Spleen (tissue), 13 donors: ENCODE measurements around the gene SLC22A12. TPM values are rescaled to one million over a fixed set of nuclear protein-coding genes. Genes with fewer than 3 reads are reported as not detected.

Experiments
- DNase-seq: peaks from one replicate; pipeline ENCODE4 v3.0.0-alpha.2; 2020
- H3K27ac ChIP-seq, 8 donors: fragments of 200-600 bp; sonication (generic) in 7 of 8; 1 replicate in 4 of 8; 2 replicates in 4 of 8; pipeline versions ENCODE4 v1.5.0 to v1.8.0; 2016 to 2021; ENCODE audit warnings: inconsistent platforms in 4 of 8, mild to moderate bottlenecking in 4 of 8, moderate library complexity in 1 of 8
- H3K27me3 ChIP-seq, 7 donors: fragments of 200-600 bp; sonication (generic) in 6 of 7; replicated peaks in 1 of 7; 1 replicate in 4 of 7; 2 replicates in 3 of 7; pipeline versions ENCODE4 v1.5.0 to v1.8.0; 2016 to 2021; ENCODE audit warnings: inconsistent platforms in 3 of 7, mild to moderate bottlenecking in 1 of 7
- H3K36me3 ChIP-seq, 6 donors: fragments of 200-600 bp; sonication (generic) in 5 of 6; 1 replicate in 4 of 6; 2 replicates in 2 of 6; pipeline versions ENCODE4 v1.5.0 to v1.8.0; 2016 to 2021; ENCODE audit warnings: inconsistent platforms in 2 of 6
- H3K4me1 ChIP-seq, 6 donors: fragments of 200-600 bp; sonication (generic) in 5 of 6; 1 replicate in 3 of 6; 2 replicates in 3 of 6; pipeline versions ENCODE4 v1.5.0 to v1.8.0; 2016 to 2021; ENCODE audit warnings: inconsistent platforms in 3 of 6
- H3K4me3 ChIP-seq, 8 donors: fragments of 200-600 bp; sonication (generic) in 7 of 8; 1 replicate in 4 of 8; 2 replicates in 4 of 8; pipeline versions ENCODE4 v1.5.0 to v1.8.0; 2016 to 2021; ENCODE audit warnings: inconsistent platforms in 4 of 8, mild to moderate bottlenecking in 4 of 8, moderate library complexity in 2 of 8
- H3K9me3 ChIP-seq, 8 donors: fragments of 200-600 bp; sonication (generic) in 7 of 8; 1 replicate in 4 of 8; 2 replicates in 4 of 8; pipeline versions ENCODE4 v1.5.0 to v1.8.0; 2016 to 2021; ENCODE audit warnings: inconsistent platforms in 4 of 8
- POLR2A ChIP-seq, 3 donors: fragments of 450-650 bp; IDR thresholded peaks; one replicate each; pipeline ENCODE4 v1.5.1; 2017; ENCODE audit warnings: antibody characterized with exemption in 3 of 3, mild to moderate bottlenecking in 1 of 3
- POLR2AphosphoS5 ChIP-seq, 3 donors: sonication (generic); formaldehyde crosslinking; IDR thresholded peaks; one replicate each; pipeline ENCODE4 v1.5.1; 2017; ENCODE audit warnings: antibody characterized with exemption in 3 of 3
- WGBS, 5 donors: extraction: QIAGEN DNeasy Blood & Tissue Kit in 3 of 5; methylation state at CpG; one replicate each; pipeline versions ENCODE4 v1.1.5 to v1.1.7; 2013 to 2018; 5-methylcytosine and 5-hydroxymethylcytosine counted together
- intact Hi-C: fragments of 100-400 bp; cut with DNase I; formaldehyde crosslinking; loops from one replicate; pipeline ENCODE4 v1.15.0; 2023; ENCODE audit warnings: low total_unique reads
- long read RNA-seq, 2 donors: transcript quantifications; one replicate each; lab custom pipeline, GENCODE V29; 2026
- polyA plus RNA-seq, 3 donors: library from polyadenylated mRNA; stranded (reverse); fragments of 200-250 nt; gene quantifications; one replicate each; pipeline ENCODE4 v1.2.1, GENCODE V29; 2013
- total RNA-seq, 7 donors: library from RNA; depleted of rRNA in 3 of 7; stranded (reverse); fragments of >200 nt in 3 of 7; fragmentation: NEBNext Ultra II Directional in 4 of 7; extraction: Animal tissue kit (Norgen Biotek cat#: 25700) in 4 of 7; gene quantifications; one replicate each; pipeline versions ENCODE4 v1.1.0 to v1.2.1, GENCODE V29; 2016 to 2021
- TF ChIP-seq, protein P1 (sequence below), 11 experiments: fragments of 200-600 bp in 7 of 11; fragments of 450-650 bp in 4 of 11; sonication (generic) in 4 of 11; IDR thresholded peaks in 8 of 11; conservative IDR thresholded peaks in 3 of 11; 1 replicate in 7 of 11; 2 replicates in 4 of 11; pipeline versions ENCODE4 v1.4.0 to v1.8.0; 2016 to 2021; ENCODE audit warnings: antibody characterized with exemption in 11 of 11, inconsistent platforms in 4 of 11, mild to moderate bottlenecking in 1 of 11
- donor health status: healthy with polysubstance abuse.
- donor health status: DM: no; HTN: no; CAD: no; lungs with moderate emphysema.
- donor health status: DM: no; HTN: no; CAD: no.
- donor health status: Bipolar disorder and iron deficiency.
- donor health status: healthy.
- donor health status: DM: no; HTN: no; CAD: no.
- donor health status: DM: yes; HTN: yes; CAD: no.

SLC22A12 gene
- total RNA-seq (not detected), polyA plus RNA-seq (not detected)
- long read RNA-seq, donor 1, result 0 reads
- long read RNA-seq, donor 2, result 0 reads

- H3K36me3 ChIP-seq, result no peaks in the 10 kb centered on the region
- peak; percentile 39 for DNase-seq
- no peaks in the 10 kb centered on the region for H3K4me1 ChIP-seq
- H3K27ac ChIP-seq, result no peak within 1 kb of the TSS
- H3K9me3 ChIP-seq, result peaks cover 0 to 26% (median 14%) of the 10 kb centered on the region in 8 donors
- H3K4me3 ChIP-seq, result no peak within 1 kb of the TSS
- WGBS, 5 donors, result 69 to 85% (median 74%) methylated on average over 13 to 14 of the region's 14 CpGs
- intact Hi-C loops, result no loop called here
- TF ChIP-seq POLR2A (IDR thresholded peaks at IDR 0.05) (no peak), POLR2AphosphoS5 (IDR thresholded peaks at IDR 0.05) (no peak)
- TF ChIP-seq, protein P1, sequence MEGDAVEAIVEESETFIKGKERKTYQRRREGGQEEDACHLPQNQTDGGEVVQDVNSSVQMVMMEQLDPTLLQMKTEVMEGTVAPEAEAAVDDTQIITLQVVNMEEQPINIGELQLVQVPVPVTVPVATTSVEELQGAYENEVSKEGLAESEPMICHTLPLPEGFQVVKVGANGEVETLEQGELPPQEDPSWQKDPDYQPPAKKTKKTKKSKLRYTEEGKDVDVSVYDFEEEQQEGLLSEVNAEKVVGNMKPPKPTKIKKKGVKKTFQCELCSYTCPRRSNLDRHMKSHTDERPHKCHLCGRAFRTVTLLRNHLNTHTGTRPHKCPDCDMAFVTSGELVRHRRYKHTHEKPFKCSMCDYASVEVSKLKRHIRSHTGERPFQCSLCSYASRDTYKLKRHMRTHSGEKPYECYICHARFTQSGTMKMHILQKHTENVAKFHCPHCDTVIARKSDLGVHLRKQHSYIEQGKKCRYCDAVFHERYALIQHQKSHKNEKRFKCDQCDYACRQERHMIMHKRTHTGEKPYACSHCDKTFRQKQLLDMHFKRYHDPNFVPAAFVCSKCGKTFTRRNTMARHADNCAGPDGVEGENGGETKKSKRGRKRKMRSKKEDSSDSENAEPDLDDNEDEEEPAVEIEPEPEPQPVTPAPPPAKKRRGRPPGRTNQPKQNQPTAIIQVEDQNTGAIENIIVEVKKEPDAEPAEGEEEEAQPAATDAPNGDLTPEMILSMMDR (IDR thresholded peaks at IDR 0.05 in 8 of 11, conservative IDR thresholded peaks at IDR 0.05 in 3 of 11), result no peak
- H3K27me3 ChIP-seq, result peaks cover 0 to 4% (median 0%) of the 10 kb centered on the region in 7 donors
These were observed at the start of gene SLC22A12 for GRCh38 chr11:64590763-64591221. Gene SLC22A12, plus strand, starts transcription at chr11:64591220. Its CDS starts 337 bp downstream, at chr11:64591557.

- intact Hi-C loops, result no loop called here
- Histone ChIP-seq H3K9me3 (peaks cover 0 to 9% (median 0%) of the 10 kb centered on the region in 8 donors), H3K4me1 (peaks cover 0 to 10% (median 3%) of the 10 kb centered on the region in 6 donors), H3K36me3 (no peaks in the 10 kb centered on the region), H3K4me3 (no peak overlapping the region), H3K27me3 (peaks cover 0 to 46% (median 3%) of the 10 kb centered on the region in 7 donors), H3K27ac (no peak overlapping the region)
- WGBS, 5 donors, result 81 to 93% (median 88%) methylated on average over 33 to 35 of the region's 35 CpGs
- TF ChIP-seq, protein P1 (IDR thresholded peaks at IDR 0.05 in 8 of 11, conservative IDR thresholded peaks at IDR 0.05 in 3 of 11), result no peak
- TF ChIP-seq POLR2AphosphoS5 (IDR thresholded peaks at IDR 0.05) (no peak), POLR2A (IDR thresholded peaks at IDR 0.05) (no peak)
- peak; percentile 49 for DNase-seq
These were observed 48.6 kb upstream of the SLC22A12 start for GRCh38 chr11:64542172-64543125.

DNA sequence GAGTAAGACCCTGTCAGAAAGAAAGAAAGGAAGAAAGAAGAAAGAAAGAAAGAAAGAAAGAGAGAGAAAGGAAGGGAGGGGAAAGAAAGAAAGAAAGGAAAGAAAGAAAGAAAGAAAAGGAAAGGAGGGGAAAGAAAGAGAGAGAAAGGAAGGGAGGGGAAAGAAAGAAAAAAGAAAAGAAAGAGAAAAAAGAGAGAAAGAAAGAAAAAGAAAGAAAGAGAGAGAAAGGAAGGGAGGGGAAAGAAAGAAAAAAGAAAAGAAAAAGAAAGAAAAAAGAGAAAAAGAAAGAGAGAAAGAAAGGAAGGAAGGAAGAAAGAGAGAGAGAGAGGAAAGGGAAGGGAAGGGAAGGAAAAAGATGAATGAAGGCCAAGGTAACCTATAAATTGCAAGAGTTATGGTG, 47.2 kb upstream of the SLC22A12 start:
- intact Hi-C loops, result no loop called here
- Histone ChIP-seq H3K27me3 (peaks cover 0 to 40% (median 3%) of the 10 kb centered on the region in 7 donors), H3K4me3 (no peak overlapping the region), H3K9me3 (peaks cover 0 to 9% (median 0%) of the 10 kb centered on the region in 8 donors), H3K36me3 (no peaks in the 10 kb centered on the region), H3K27ac (no peak overlapping the region), H3K4me1 (peaks cover 0 to 2% (median 0%) of the 10 kb centered on the region in 6 donors)
- DNase-seq, result no peak
- no peak for TF ChIP-seq POLR2A (IDR thresholded peaks at IDR 0.05)
- TF ChIP-seq, protein P1 (IDR thresholded peaks at IDR 0.05 in 8 of 11, conservative IDR thresholded peaks at IDR 0.05 in 3 of 11), result no peak
- no peak for TF ChIP-seq POLR2AphosphoS5 (IDR thresholded peaks at IDR 0.05)
